ENCODE measurements around the gene CGB1.
"Not testable (repeated sequence)": the region's sequence is repeated elsewhere in the genome, so short reads cannot be mapped to it uniquely, and the experiment has no call there.

Gene CGB1

GRCh38 chr19:49036815-49037214 lies at the start of gene CGB1:
Gene CGB1, minus strand, starts transcription at chr19:49036895. Its CDS starts 184 bp downstream, at chr19:49036711.
- not testable (repeated sequence) for H2AFZ ChIP-seq (ENCODE audit: low read length); H3K79me2 ChIP-seq (ENCODE audit: low read length); H3K36me3 ChIP-seq (replicated peaks; ENCODE audit: insufficient read depth, low read length); H4K20me1 ChIP-seq (ENCODE audit: insufficient read depth, low read length); DNase-seq; H3K9ac ChIP-seq (ENCODE audit: low read length); H3K4me3 ChIP-seq (ENCODE audit: low read length); H3K9me3 ChIP-seq (replicated peaks; ENCODE audit: insufficient read depth, low read length); H3K4me1 ChIP-seq (ENCODE audit: low read length); H3K4me2 ChIP-seq (ENCODE audit: low read depth, low read length); H3F3A ChIP-seq (ENCODE audit: insufficient read depth, low read length); H3K27ac ChIP-seq (ENCODE audit: low read length); H3K9me2 ChIP-seq (replicated peaks; ENCODE audit: insufficient read depth, low read length)
- TF ChIP-seq CTCF (IDR thresholded peaks at IDR 0.05; ENCODE audit: low read length), result peak; percentile 48
- peaks cover 11% of the 10 kb centered on the region for H3K27me3 ChIP-seq (replicated peaks; ENCODE audit: insufficient read depth, low read length)

- no peak overlapping the region for H3K27ac ChIP-seq (ENCODE audit: low read length)
Observed at GRCh38 chr19:49086296-49086695, 49.6 kb upstream of the CGB1 start.

GRCh38 chr19:49085868-49086232 lies 49.2 kb upstream of the CGB1 start:
- Histone ChIP-seq H3K4me3 (ENCODE audit: low read length) (peak overlapping the region; percentile 96), H3K9me3 (replicated peaks; ENCODE audit: insufficient read depth, low read length) (no peaks in the 10 kb centered on the region), H3K4me2 (ENCODE audit: low read depth, low read length) (peak overlapping the region; percentile 99), H3K36me3 (replicated peaks; ENCODE audit: insufficient read depth, low read length) (peaks cover 6% of the 10 kb centered on the region), H3K27ac (ENCODE audit: low read length) (peak overlapping the region; percentile 61; the same call in 1 of the 2 replicates), H3K4me1 (ENCODE audit: low read length) (peaks cover 12% of the 10 kb centered on the region), H3K9ac (ENCODE audit: low read length) (peak overlapping the region; percentile 91), H3F3A (ENCODE audit: insufficient read depth, low read length) (no peaks in the 10 kb centered on the region; the same call in 1 of the 2 replicates), H3K9me2 (replicated peaks; ENCODE audit: insufficient read depth, low read length) (no peaks in the 10 kb centered on the region), H3K79me2 (ENCODE audit: low read length) (peaks cover 54% of the 10 kb centered on the region), H4K20me1 (ENCODE audit: insufficient read depth, low read length) (peaks cover 35% of the 10 kb centered on the region), H3K27me3 (replicated peaks; ENCODE audit: insufficient read depth, low read length) (no peaks in the 10 kb centered on the region), H2AFZ (ENCODE audit: low read length) (peak overlapping the region; percentile 99)
- no peak for TF ChIP-seq EZH2 (optimal IDR thresholded peaks at IDR 0.05; ENCODE audit: low read depth, low read length)
- no peak for TF ChIP-seq CTCF (IDR thresholded peaks at IDR 0.05; ENCODE audit: low read length)
- no peak for TF ChIP-seq EZH2phosphoT487 (IDR thresholded peaks at IDR 0.05; ENCODE audit: low read length)
- DNase-seq, result no peak

More at GRCh38 chr19:49086296-49086695, 49.6 kb upstream of the CGB1 start:
- H3K4me2 ChIP-seq (ENCODE audit: low read depth, low read length), result peak overlapping the region; percentile 99
- no peaks in the 10 kb centered on the region; the same call in 1 of the 2 replicates for H3F3A ChIP-seq (ENCODE audit: insufficient read depth, low read length)
- peaks cover 12% of the 10 kb centered on the region for H3K4me1 ChIP-seq (ENCODE audit: low read length)
- no peaks in the 10 kb centered on the region for H3K9me2 ChIP-seq (replicated peaks; ENCODE audit: insufficient read depth, low read length)
- no peak overlapping the region for H2AFZ ChIP-seq (ENCODE audit: low read length)
- TF ChIP-seq CTCF (IDR thresholded peaks at IDR 0.05; ENCODE audit: low read length) (no peak), EZH2phosphoT487 (IDR thresholded peaks at IDR 0.05; ENCODE audit: low read length) (no peak), EZH2 (optimal IDR thresholded peaks at IDR 0.05; ENCODE audit: low read depth, low read length) (no peak)
- no peaks in the 10 kb centered on the region for H3K27me3 ChIP-seq (replicated peaks; ENCODE audit: insufficient read depth, low read length)
- peak overlapping the region; percentile 96 for H3K4me3 ChIP-seq (ENCODE audit: low read length)
- H3K9ac ChIP-seq (ENCODE audit: low read length), result peak overlapping the region; percentile 91
- H3K9me3 ChIP-seq (replicated peaks; ENCODE audit: insufficient read depth, low read length), result no peaks in the 10 kb centered on the region
- peaks cover 58% of the 10 kb centered on the region for H3K79me2 ChIP-seq (ENCODE audit: low read length)
- H3K36me3 ChIP-seq (replicated peaks; ENCODE audit: insufficient read depth, low read length), result peaks cover 9% of the 10 kb centered on the region
- peaks cover 35% of the 10 kb centered on the region for H4K20me1 ChIP-seq (ENCODE audit: insufficient read depth, low read length)
- no peak for DNase-seq
